NB4 (cell line): ENCODE measurements around the gene NCAM1.

ENCODE experiments used
- CTCF ChIP-seq: IDR thresholded peaks from one replicate; pipeline ENCODE4 v1.5.1; 2012; ENCODE audit warnings: low read depth, low read length
- POLR2A ChIP-seq: IDR thresholded peaks from 2 replicates; pipeline ENCODE4 v1.6.1; 2011; ENCODE audit warnings: mild to moderate bottlenecking; ENCODE audit not compliant: insufficient read length; ENCODE audit errors: extremely low read depth

GRCh38 chr11:113315811-113316210, 354.6 kb downstream of the NCAM1 start:
- TF ChIP-seq CTCF (no peak), POLR2A (no peak)
